ENCODE measurements around the gene ASIC4. TPM values are rescaled to one million over a fixed set of nuclear protein-coding genes. Genes with fewer than 3 reads are reported as not detected.
A peak's percentile ranks its signal among the peaks of the same experiment; 100 is the strongest.

ASIC4 gene
- total RNA-seq, 4 donors from 2014 or later, result not detected

- no peaks in the 10 kb centered on the region for H3K36me3 ChIP-seq
- H3K9me3 ChIP-seq, result no peaks in the 10 kb centered on the region
- H3K4me1 ChIP-seq, result peaks cover 4 to 30% (median 13%) of the 10 kb centered on the region in 3 donors
- no peak overlapping the region for H3K27ac ChIP-seq
- WGBS, 2 donors, result 77 to 84% methylated on average over 5 to 8 of the region's 8 CpGs
- peaks cover 0 to 47% (median 9%) of the 10 kb centered on the region in 4 donors for H3K27me3 ChIP-seq
- intact Hi-C loops (cut with DNase I), result loop anchor here (5.0 kb wide), 1 partner anchor 43 kb away; no protein-coding TSS in a partner anchor
- no peak for TF ChIP-seq POLR2A (IDR thresholded peaks at IDR 0.05)
- TF ChIP-seq CTCF (IDR thresholded peaks at IDR 0.05), result no peak
- DNase-seq, result no peak
- H3K4me3 ChIP-seq, result no peak overlapping the region
Observed at GRCh38 chr2:219478916-219479315, 35.4 kb upstream of the ASIC4 start.

- no peaks in the 10 kb centered on the region for H3K36me3 ChIP-seq
- intact Hi-C loops (cut with DNase I), result no loop called here
- no peak for DNase-seq
- WGBS, 2 donors, result 70% methylated on average over 6 of the region's 8 CpGs; no CpG with 5 or more reads in 1 of the 2 donors
- H3K9me3 ChIP-seq, result no peaks in the 10 kb centered on the region
- TF ChIP-seq POLR2A (IDR thresholded peaks at IDR 0.05) (no peak), CTCF (IDR thresholded peaks at IDR 0.05) (no peak)
- H3K27me3 ChIP-seq, result peaks cover 10 to 58% (median 16%) of the 10 kb centered on the region in 4 donors
- peaks cover 14 to 41% (median 23%) of the 10 kb centered on the region in 3 donors for H3K4me1 ChIP-seq
- no peak overlapping the region for H3K4me3 ChIP-seq
- no peak overlapping the region for H3K27ac ChIP-seq
Observed at GRCh38 chr2:219480004-219480403, 34.3 kb upstream of the ASIC4 start.

- Histone ChIP-seq H3K9me3 (no peaks in the 10 kb centered on the region), H3K27me3 (peaks cover 13 to 70% (median 16%) of the 10 kb centered on the region in 4 donors), H3K36me3 (no peaks in the 10 kb centered on the region), H3K27ac (peak overlapping the region in 1 of 4 donors; percentile 58), H3K4me3 (no peak overlapping the region), H3K4me1 (peaks cover 14 to 24% (median 16%) of the 10 kb centered on the region in 3 donors)
- TF ChIP-seq CTCF (IDR thresholded peaks at IDR 0.05), result no peak
- TF ChIP-seq POLR2A (IDR thresholded peaks at IDR 0.05), result no peak
- DNase-seq, result no peak
- WGBS, 2 donors, result 58 to 89% methylated on average over 6 to 8 of the region's 17 CpGs
- intact Hi-C loops (cut with DNase I), result no loop called here
Observed at GRCh38 chr2:219482674-219483405, 31.4 kb upstream of the ASIC4 start.

- Histone ChIP-seq H3K27ac (peak overlapping the region in 2 of 4 donors; percentile 34 to 58), H3K4me3 (peak overlapping the region in 2 of 4 donors; percentile 30 to 57), H3K27me3 (peaks cover 13 to 78% (median 16%) of the 10 kb centered on the region in 4 donors), H3K36me3 (no peaks in the 10 kb centered on the region), H3K9me3 (no peaks in the 10 kb centered on the region), H3K4me1 (peaks cover 14 to 24% (median 16%) of the 10 kb centered on the region in 3 donors)
- WGBS, 2 donors, result 4 to 13% methylated on average over 3 to 10 of the region's 58 CpGs
- TF ChIP-seq POLR2A (IDR thresholded peaks at IDR 0.05) (no peak), CTCF (IDR thresholded peaks at IDR 0.05) (no peak)
- intact Hi-C loops (cut with DNase I), result no loop called here
- no peak for DNase-seq
Observed at GRCh38 chr2:219483451-219484342, 30.6 kb upstream of the ASIC4 start.
